Upper lobe of left lung (tissue), 6 donors: ENCODE data around the gene NSUN2. TPM values are rescaled to one million over a fixed set of nuclear protein-coding genes. Genes with fewer than 3 reads are reported as not detected.

Source experiments
- ATAC-seq, 2 donors: fragments of 200-7000 bp; cut with Tn5 transposase; one replicate each; pipeline ENCODE4 v1.9.1; 2022; ENCODE audit warnings: mild to moderate bottlenecking in 2 of 2, moderate library complexity in 2 of 2; ENCODE audit not compliant: low FRiP score in 2 of 2
- DNase-seq, 2 donors: peaks; one replicate each; pipeline ENCODE4 v3.0.0-alpha.2; 2019 to 2020
- H3K27ac ChIP-seq, 4 donors: fragments of 200-600 bp; sonication (generic); one replicate each; pipeline ENCODE4 v1.5.1; 2016 to 2019
- H3K27me3 ChIP-seq, 4 donors: fragments of 200-600 bp; sonication (generic); one replicate each; pipeline ENCODE4 v1.5.1; 2017 to 2019
- H3K36me3 ChIP-seq, 4 donors: fragments of 200-600 bp; sonication (generic); one replicate each; pipeline ENCODE4 v1.5.1; 2016 to 2019
- H3K4me1 ChIP-seq, 4 donors: fragments of 200-600 bp; sonication (generic); one replicate each; pipeline ENCODE4 v1.5.1; 2018 to 2019
- H3K4me3 ChIP-seq, 4 donors: fragments of 200-600 bp; sonication (generic); one replicate each; pipeline ENCODE4 v1.5.1; 2017 to 2019; ENCODE audit warnings: mild to moderate bottlenecking in 2 of 4, moderate library complexity in 1 of 4
- H3K9me3 ChIP-seq, 4 donors: fragments of 200-600 bp; sonication (generic); one replicate each; pipeline ENCODE4 v1.5.1; 2018 to 2019
- CTCF ChIP-seq, 6 experiments: fragments of 450-650 bp in 4 of 6; fragments of 200-600 bp in 2 of 6; sonication (generic) in 2 of 6; IDR thresholded peaks; one replicate each; pipeline ENCODE4 v1.5.1; 2016 to 2019; ENCODE audit warnings: antibody characterized with exemption in 6 of 6
- EP300 ChIP-seq, 4 donors: sonication (generic); formaldehyde crosslinking; IDR thresholded peaks; one replicate each; pipeline ENCODE4 v1.5.1; 2017; ENCODE audit warnings: antibody characterized with exemption in 4 of 4, control low read depth in 2 of 4
- POLR2A ChIP-seq, 4 donors: fragments of 450-650 bp; IDR thresholded peaks; one replicate each; pipeline ENCODE4 v1.5.1; 2016 to 2017; ENCODE audit warnings: antibody characterized with exemption in 4 of 4, mild to moderate bottlenecking in 2 of 4
- POLR2AphosphoS5 ChIP-seq, 2 donors: sonication (generic); formaldehyde crosslinking; IDR thresholded peaks; one replicate each; pipeline ENCODE4 v1.5.1; 2017; ENCODE audit warnings: antibody characterized with exemption in 2 of 2
- WGBS, 2 donors: methylation state at CpG; one replicate each; pipeline ENCODE4 v1.1.5; 2017 to 2018; 5-methylcytosine and 5-hydroxymethylcytosine counted together
- total RNA-seq, 6 donors: library from RNA; depleted of rRNA in 4 of 6; stranded (reverse); fragments of >200 nt in 4 of 6; gene quantifications; one replicate each; pipeline versions ENCODE4 v1.1.0 to v1.2.1, GENCODE V29; 2016 to 2021
- donor health status: DM: no; HTN: no; CAD: no; lungs with moderate emphysema.
- donor health status: DM: no; HTN: yes; CAD: no; lungs with severe emphysema.

NSUN2 gene
- total RNA-seq, 6 donors from 2014 or later = 41.9 to 92.2 (median 52.2) TPM

- no peaks in the 10 kb centered on the region for H3K27me3 ChIP-seq
- no peak for DNase-seq
- H3K36me3 ChIP-seq = peaks cover 19 to 92% (median 56%) of the 10 kb centered on the region in 4 donors
- WGBS, 2 donors = 90 to 95% methylated on average over 10 of the region's 10 CpGs
- no peak for ATAC-seq
- TF ChIP-seq POLR2A (IDR thresholded peaks at IDR 0.05) (no peak), CTCF (IDR thresholded peaks at IDR 0.05) (peak in 1 of 6 experiments; percentile 0), EP300 (IDR thresholded peaks at IDR 0.05) (no peak), POLR2AphosphoS5 (IDR thresholded peaks at IDR 0.05) (no peak)
- peaks cover 3 to 7% (median 5%) of the 10 kb centered on the region in 4 donors for H3K4me1 ChIP-seq
- no peak overlapping the region for H3K4me3 ChIP-seq
- peaks cover 0 to 15% (median 0%) of the 10 kb centered on the region in 4 donors for H3K9me3 ChIP-seq
- no peak overlapping the region for H3K27ac ChIP-seq
Observed at GRCh38 chr5:6626508-6626907, 6.3 kb downstream of the NSUN2 start.

- Histone ChIP-seq H3K4me1 (no peaks in the 10 kb centered on the region), H3K27ac (no peak overlapping the region), H3K4me3 (no peak overlapping the region), H3K36me3 (peaks cover 26 to 96% (median 70%) of the 10 kb centered on the region in 4 donors), H3K27me3 (no peaks in the 10 kb centered on the region), H3K9me3 (peaks cover 0 to 15% (median 0%) of the 10 kb centered on the region in 4 donors)
- ATAC-seq (no peak), DNase-seq (no peak)
- WGBS, 2 donors = 85 to 96% methylated on average over 3 of the region's 3 CpGs
- TF ChIP-seq CTCF (IDR thresholded peaks at IDR 0.05) = no peak
- no peak for TF ChIP-seq EP300 (IDR thresholded peaks at IDR 0.05)
- no peak for TF ChIP-seq POLR2AphosphoS5 (IDR thresholded peaks at IDR 0.05)
Observed at GRCh38 chr5:6623941-6624340, 8.9 kb downstream of the NSUN2 start.

- Histone ChIP-seq H3K27me3 (no peaks in the 10 kb centered on the region), H3K36me3 (peaks cover 26 to 96% (median 69%) of the 10 kb centered on the region in 4 donors), H3K27ac (no peak overlapping the region), H3K4me1 (no peaks in the 10 kb centered on the region), H3K4me3 (no peak overlapping the region), H3K9me3 (peaks cover 0 to 15% (median 0%) of the 10 kb centered on the region in 4 donors)
- no peak for ATAC-seq
- no peak for TF ChIP-seq POLR2A (IDR thresholded peaks at IDR 0.05)
- TF ChIP-seq EP300 (IDR thresholded peaks at IDR 0.05) = no peak
- no peak for TF ChIP-seq CTCF (IDR thresholded peaks at IDR 0.05)
- TF ChIP-seq POLR2AphosphoS5 (IDR thresholded peaks at IDR 0.05) = no peak
- 87 to 88% methylated on average over 4 of the region's 4 CpGs for WGBS, 2 donors
- no peak for DNase-seq
Observed at GRCh38 chr5:6623228-6623627, 9.6 kb downstream of the NSUN2 start.

- DNase-seq = no peak
- no peak for ATAC-seq
- 93 to 94% methylated on average over 6 of the region's 6 CpGs for WGBS, 2 donors
Observed at GRCh38 chr5:6616632-6617031, 16.2 kb downstream of the NSUN2 start.

More at GRCh38 chr5:6616632-6617031, 16.2 kb downstream of the NSUN2 start:
- Histone ChIP-seq H3K27ac (no peak overlapping the region), H3K27me3 (no peaks in the 10 kb centered on the region), H3K4me3 (no peak overlapping the region), H3K9me3 (no peaks in the 10 kb centered on the region), H3K36me3 (peaks cover 38 to 100% (median 84%) of the 10 kb centered on the region in 4 donors), H3K4me1 (no peaks in the 10 kb centered on the region)
- TF ChIP-seq EP300 (IDR thresholded peaks at IDR 0.05) (no peak), POLR2A (IDR thresholded peaks at IDR 0.05) (no peak), POLR2AphosphoS5 (IDR thresholded peaks at IDR 0.05) (no peak), CTCF (IDR thresholded peaks at IDR 0.05) (no peak)
